Measurements from ENCODE around the gene GFOD1.

Gene GFOD1

DNA sequence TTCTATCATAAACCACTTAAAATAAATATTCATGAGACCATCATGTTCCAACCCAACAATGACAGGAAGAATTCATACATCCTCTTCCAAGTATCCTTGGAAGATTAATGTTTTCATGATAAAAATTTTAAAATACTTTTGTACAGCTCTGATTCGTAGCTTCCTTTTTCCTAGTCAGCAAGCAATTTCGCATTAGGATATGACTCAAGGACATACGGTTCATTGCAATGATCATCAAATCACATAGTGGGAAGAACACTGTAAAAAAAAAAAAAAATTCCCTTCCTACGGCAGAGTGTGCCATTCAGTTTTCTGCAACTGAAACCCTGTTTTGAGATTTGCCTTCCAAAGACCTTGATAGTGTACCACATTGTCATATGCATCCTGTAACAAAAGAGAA, 35.3 kb upstream of the GFOD1 start:
- TF ChIP-seq, protein P1, sequence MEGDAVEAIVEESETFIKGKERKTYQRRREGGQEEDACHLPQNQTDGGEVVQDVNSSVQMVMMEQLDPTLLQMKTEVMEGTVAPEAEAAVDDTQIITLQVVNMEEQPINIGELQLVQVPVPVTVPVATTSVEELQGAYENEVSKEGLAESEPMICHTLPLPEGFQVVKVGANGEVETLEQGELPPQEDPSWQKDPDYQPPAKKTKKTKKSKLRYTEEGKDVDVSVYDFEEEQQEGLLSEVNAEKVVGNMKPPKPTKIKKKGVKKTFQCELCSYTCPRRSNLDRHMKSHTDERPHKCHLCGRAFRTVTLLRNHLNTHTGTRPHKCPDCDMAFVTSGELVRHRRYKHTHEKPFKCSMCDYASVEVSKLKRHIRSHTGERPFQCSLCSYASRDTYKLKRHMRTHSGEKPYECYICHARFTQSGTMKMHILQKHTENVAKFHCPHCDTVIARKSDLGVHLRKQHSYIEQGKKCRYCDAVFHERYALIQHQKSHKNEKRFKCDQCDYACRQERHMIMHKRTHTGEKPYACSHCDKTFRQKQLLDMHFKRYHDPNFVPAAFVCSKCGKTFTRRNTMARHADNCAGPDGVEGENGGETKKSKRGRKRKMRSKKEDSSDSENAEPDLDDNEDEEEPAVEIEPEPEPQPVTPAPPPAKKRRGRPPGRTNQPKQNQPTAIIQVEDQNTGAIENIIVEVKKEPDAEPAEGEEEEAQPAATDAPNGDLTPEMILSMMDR (IDR thresholded peaks at IDR 0.05; ENCODE audit: insufficient read depth, missing control alignments), result no peak
- DNase-seq (ENCODE audit: insufficient read length, low spot score) (no peak), FAIRE-seq (no peak)

DNA sequence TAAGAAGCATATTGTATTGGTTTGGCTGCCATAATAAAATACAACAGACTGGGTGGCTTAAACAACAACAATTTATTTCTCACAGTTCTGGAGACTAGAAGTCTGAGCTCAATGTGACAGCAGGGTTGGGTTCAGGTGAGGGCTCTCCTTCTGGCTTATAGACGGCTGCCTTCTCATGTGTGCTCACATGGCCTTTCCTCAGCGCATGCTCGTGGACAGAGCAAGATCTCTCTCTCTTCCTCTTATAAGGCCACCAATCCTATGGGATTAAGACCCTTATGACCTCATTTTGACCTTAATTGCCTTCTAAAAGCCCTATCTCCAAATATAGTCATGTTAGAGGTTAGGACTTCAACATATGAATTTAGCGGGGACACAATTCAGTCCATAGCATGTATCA, 32.4 kb upstream of the GFOD1 start:
- DNase-seq (ENCODE audit: insufficient read length, low spot score), result no peak

DNA sequence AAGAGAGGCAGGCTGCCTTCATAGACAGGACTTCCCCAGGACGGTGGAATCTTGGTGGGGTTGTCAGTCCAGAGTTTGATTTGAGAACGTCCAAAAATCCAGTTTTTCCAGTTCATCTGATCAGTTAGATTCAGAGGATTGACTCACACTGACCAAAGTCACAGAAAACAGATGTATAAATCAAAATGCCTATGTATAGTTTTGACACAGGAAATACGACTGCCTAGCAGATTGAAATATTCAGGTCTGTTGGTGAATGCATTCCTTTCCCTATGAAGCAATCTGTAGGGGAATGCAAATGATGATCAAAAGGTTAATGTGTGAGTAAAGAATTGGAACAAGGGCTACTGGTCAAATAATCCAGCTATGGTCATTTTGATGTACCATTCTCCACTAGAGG, 29.7 kb upstream of the GFOD1 start:
- DNase-seq (ENCODE audit: insufficient read length, low spot score) (no peak), FAIRE-seq (no peak)
- TF ChIP-seq, protein P1 (IDR thresholded peaks at IDR 0.05; ENCODE audit: insufficient read depth, missing control alignments), result no peak

More for the DNA sequence above, 32.4 kb upstream of the GFOD1 start:
- TF ChIP-seq, protein P1 (IDR thresholded peaks at IDR 0.05; ENCODE audit: insufficient read depth, missing control alignments), result no peak
- FAIRE-seq, result no peak

DNA sequence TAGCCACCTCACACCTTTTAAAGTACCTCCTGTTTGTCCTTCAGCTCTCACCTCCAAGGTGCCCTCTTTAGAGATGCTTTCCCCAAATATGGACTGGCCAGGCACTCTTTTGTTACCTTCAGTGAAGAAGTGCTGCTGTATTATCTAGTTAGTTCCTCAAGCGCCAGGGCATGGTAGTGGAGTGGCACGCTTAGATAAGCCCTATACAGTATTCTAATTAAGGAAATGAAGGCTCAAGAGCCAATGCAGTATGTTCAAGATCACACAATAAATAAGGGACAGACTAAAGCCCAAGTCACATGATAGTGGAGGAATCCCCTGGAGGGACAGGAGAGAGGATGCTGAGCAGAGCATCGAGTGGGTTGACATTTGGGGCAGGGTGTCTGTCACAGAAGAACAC, 28.5 kb upstream of the GFOD1 start:
- FAIRE-seq (no peak), DNase-seq (ENCODE audit: insufficient read length, low spot score) (no peak)
- TF ChIP-seq, protein P1 (IDR thresholded peaks at IDR 0.05; ENCODE audit: insufficient read depth, missing control alignments), result no peak

DNA sequence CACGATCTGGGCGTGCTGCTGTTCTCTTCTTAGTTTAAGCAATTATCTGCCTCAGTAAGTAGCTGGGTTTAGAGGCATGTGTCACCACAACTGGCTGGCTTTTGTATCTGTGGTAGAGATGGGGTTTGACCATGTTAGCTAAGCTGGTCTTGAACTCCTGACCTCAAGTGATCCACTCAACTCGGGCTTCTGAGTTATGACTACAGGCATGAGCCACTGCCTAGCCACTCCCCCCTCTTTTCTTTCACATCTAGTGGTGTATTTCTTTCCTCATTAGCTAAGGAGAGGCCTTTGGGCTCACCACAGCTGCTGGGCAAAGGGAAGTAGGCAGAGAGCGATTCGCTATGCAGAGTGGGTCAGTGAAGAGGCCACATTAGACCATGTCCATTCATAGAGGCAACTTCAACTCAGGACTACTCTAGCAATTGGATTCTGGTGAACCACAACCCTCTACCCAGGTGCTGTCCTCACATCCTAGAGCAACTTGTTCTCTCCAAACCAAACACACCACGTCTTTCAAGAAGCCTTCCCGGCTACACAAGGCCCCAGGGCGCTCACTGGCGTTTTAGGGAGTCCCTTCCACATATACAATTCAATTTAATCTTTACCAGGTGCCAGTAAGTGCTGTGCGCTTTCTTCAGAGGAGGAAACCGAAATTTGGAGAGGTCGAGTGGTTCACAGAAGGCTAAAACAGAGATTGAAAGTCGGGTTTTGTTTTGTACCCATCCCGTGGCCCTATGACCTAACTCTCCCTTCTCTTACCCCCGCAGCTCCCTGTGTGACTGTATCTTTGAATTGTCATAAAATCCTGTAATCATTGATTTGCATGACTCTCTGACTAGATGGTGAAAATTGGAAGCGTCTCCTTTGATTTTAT, 26.5 kb upstream of the GFOD1 start:
- DNase-seq (ENCODE audit: insufficient read length, low spot score) (no peak), FAIRE-seq (no peak)
- TF ChIP-seq, protein P1 (IDR thresholded peaks at IDR 0.05; ENCODE audit: insufficient read depth, missing control alignments), result no peak

DNA sequence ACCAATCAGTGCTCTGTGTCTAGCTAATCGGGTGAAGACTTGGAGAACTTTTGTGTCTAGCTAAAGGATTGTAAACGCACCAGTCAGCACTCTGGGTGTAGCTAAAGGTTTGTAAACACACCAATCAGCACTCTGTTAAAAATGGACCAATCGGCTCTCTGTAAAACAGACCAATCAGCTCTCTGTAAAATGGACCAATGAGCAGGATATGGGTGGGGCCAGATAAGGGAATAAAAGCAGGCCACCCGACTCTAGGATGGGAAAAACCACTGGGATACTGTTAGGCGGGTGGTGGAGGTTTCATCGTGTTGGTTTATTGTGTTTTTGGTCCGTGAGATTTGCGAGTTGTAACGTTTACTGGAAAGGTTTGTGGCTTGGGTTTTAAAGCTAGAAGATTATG, 25.5 kb upstream of the GFOD1 start:
- FAIRE-seq (no peak), DNase-seq (ENCODE audit: insufficient read length, low spot score) (no peak)
- TF ChIP-seq, protein P1 (IDR thresholded peaks at IDR 0.05; ENCODE audit: insufficient read depth, missing control alignments), result no peak

All from D721Med (cell line).